Chondrocyte (in vitro differentiated cells): ENCODE measurements around the gene SYNE1. TPM values are rescaled to one million over a fixed set of nuclear protein-coding genes. Genes with fewer than 3 reads are reported as not detected.
A peak's percentile ranks its signal among the peaks of the same experiment; 100 is the strongest.

Experiments
- DNase-seq: peaks from one replicate; pipeline ENCODE4 v3.0.0; 2021; ENCODE audit warnings: mixed read lengths, low spot score
- H3K27ac Mint-ChIP-seq: one replicate; pipeline ENCODE4 v1.8.0; 2021; ENCODE audit warnings: mild to moderate bottlenecking, moderate library complexity, mixed read lengths; ENCODE audit not compliant: unreplicated experiment
- H3K27me3 Mint-ChIP-seq: 2 replicates; pipeline ENCODE4 v1.8.0; 2021; ENCODE audit warnings: low read depth, mixed read lengths
- H3K36me3 Mint-ChIP-seq: 2 replicates; pipeline ENCODE4 v1.8.0; 2021; ENCODE audit warnings: low read depth, mixed read lengths
- H3K4me1 Mint-ChIP-seq: 2 replicates; pipeline ENCODE4 v1.8.0; 2021; ENCODE audit warnings: low read depth, mild to moderate bottlenecking, mixed read lengths
- H3K4me3 Mint-ChIP-seq: one replicate; pipeline ENCODE4 v1.8.0; 2021; ENCODE audit warnings: mild to moderate bottlenecking, moderate library complexity, mixed read lengths; ENCODE audit not compliant: unreplicated experiment
- H3K9me3 Mint-ChIP-seq: 2 replicates; pipeline ENCODE4 v1.8.0; 2021; ENCODE audit warnings: low read depth, mixed read lengths
- total RNA-seq: library from RNA; stranded (reverse); gene quantifications from 3 replicates; pipeline ENCODE4 v1.2.1, GENCODE V29; 2021
- TF ChIP-seq, protein P1 (sequence below): fragments of 200-600 bp; sonication (generic); IDR thresholded peaks from 2 replicates; pipeline ENCODE4 v1.5.0; 2021; ENCODE audit warnings: antibody characterized with exemption, mild to moderate bottlenecking, moderate library complexity

Gene SYNE1
- total RNA-seq, 1 donor from 2014 or later = 151 TPM

GRCh38 chr6:152272486-152272885, 364.7 kb downstream of the SYNE1 start:
- Mint-ChIP-seq H3K27me3 (no peaks in the 10 kb centered on the region), H3K9me3 (no peaks in the 10 kb centered on the region), H3K27ac (peak overlapping the region; percentile 83), H3K4me3 (no peak overlapping the region), H3K36me3 (peaks cover 21% of the 10 kb centered on the region), H3K4me1 (peaks cover 50% of the 10 kb centered on the region)
- DNase-seq = no peak
- TF ChIP-seq, protein P1, sequence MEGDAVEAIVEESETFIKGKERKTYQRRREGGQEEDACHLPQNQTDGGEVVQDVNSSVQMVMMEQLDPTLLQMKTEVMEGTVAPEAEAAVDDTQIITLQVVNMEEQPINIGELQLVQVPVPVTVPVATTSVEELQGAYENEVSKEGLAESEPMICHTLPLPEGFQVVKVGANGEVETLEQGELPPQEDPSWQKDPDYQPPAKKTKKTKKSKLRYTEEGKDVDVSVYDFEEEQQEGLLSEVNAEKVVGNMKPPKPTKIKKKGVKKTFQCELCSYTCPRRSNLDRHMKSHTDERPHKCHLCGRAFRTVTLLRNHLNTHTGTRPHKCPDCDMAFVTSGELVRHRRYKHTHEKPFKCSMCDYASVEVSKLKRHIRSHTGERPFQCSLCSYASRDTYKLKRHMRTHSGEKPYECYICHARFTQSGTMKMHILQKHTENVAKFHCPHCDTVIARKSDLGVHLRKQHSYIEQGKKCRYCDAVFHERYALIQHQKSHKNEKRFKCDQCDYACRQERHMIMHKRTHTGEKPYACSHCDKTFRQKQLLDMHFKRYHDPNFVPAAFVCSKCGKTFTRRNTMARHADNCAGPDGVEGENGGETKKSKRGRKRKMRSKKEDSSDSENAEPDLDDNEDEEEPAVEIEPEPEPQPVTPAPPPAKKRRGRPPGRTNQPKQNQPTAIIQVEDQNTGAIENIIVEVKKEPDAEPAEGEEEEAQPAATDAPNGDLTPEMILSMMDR = no peak

GRCh38 chr6:152271776-152272464, 365.2 kb downstream of the SYNE1 start:
- TF ChIP-seq, protein P1 = peak; percentile 44
- peak overlapping the region; percentile 83 for H3K27ac Mint-ChIP-seq
- H3K27me3 Mint-ChIP-seq = no peaks in the 10 kb centered on the region
- H3K4me3 Mint-ChIP-seq = peak overlapping the region; percentile 48
- H3K36me3 Mint-ChIP-seq = peaks cover 23% of the 10 kb centered on the region
- DNase-seq = no peak
- H3K9me3 Mint-ChIP-seq = no peaks in the 10 kb centered on the region
- H3K4me1 Mint-ChIP-seq = peaks cover 50% of the 10 kb centered on the region

DNA sequence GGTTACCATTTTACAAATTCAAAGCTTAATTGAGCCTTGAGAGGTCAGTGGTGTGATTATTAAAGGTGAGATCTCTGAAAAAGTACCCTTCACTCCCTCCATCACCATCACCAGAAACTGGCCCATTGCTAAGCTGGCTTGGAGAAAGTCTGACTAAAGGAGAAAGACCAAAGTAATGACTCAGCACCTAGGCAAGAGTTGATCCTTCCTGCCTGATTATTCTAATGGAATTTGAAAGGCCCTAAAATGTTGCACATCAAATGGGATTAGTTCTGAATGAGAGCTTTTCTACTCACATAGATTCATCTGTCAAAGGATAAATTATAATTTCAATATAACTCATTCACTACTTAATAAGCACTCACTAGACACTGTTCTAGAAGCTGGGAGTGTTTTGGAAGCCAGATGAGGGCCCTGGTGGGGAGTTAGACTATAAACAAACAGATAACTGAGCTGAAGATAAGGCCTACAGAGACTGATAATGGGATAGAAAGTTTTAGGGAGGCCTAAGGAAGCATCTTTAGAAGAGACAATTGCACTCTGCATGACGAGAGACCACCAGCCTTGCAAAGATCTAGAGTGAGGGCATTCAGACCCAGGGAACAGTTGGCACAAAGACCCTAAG, 366.7 kb downstream of the SYNE1 start:
- Mint-ChIP-seq H3K4me3 (no peak overlapping the region), H3K36me3 (peaks cover 20% of the 10 kb centered on the region), H3K27me3 (no peaks in the 10 kb centered on the region), H3K27ac (no peak overlapping the region), H3K9me3 (no peaks in the 10 kb centered on the region), H3K4me1 (peaks cover 59% of the 10 kb centered on the region)
- no peak for DNase-seq
- TF ChIP-seq, protein P1 = no peak

GRCh38 chr6:152268846-152269442, 368.2 kb downstream of the SYNE1 start:
- Mint-ChIP-seq H3K9me3 (no peaks in the 10 kb centered on the region), H3K4me1 (peaks cover 55% of the 10 kb centered on the region), H3K27ac (no peak overlapping the region), H3K4me3 (no peak overlapping the region), H3K36me3 (peaks cover 21% of the 10 kb centered on the region), H3K27me3 (no peaks in the 10 kb centered on the region)
- TF ChIP-seq, protein P1 = no peak
- DNase-seq = no peak

DNA sequence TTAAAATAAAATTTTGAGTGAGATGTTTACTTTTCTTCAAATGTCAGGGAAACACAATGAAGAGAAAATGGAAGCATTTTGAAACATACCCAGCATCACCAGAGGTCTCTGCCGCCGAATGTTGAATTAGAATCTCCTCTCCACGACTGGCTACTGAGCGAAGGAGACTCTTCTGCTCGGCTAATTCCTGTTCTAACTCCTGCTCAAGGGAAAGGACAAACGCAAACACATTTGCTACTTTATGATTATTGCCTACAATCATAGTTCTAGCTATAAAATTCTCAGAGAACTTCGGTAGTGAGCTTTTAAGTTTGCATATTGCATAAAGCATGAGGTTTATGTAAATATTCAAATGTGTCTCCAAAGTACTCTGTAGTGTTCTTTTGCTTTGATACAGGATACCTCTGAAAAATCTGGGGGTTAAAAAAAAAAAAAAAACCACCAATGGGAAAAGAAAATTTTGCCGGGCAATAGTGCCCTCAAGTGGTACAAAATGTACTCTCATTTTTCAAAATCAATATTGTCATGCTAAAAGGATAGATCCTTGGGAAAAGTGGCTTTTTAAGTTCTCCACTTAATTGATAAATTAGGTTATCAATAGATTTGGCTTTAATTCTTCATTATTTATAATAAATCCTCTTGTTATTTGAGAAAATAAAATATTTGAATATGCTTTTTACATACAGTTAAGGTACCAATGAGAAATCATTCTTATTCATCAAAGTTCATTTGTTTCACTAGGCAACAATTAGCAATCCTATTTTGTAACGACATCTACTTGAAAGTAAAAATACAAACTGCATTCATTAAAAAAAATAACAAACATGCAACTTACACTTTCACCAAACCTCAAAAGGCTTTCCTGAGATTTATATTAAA, 369.0 kb downstream of the SYNE1 start:
- Mint-ChIP-seq H3K27ac (no peak overlapping the region), H3K36me3 (peaks cover 21% of the 10 kb centered on the region), H3K4me1 (peaks cover 48% of the 10 kb centered on the region), H3K27me3 (no peaks in the 10 kb centered on the region), H3K9me3 (no peaks in the 10 kb centered on the region), H3K4me3 (no peak overlapping the region)
- TF ChIP-seq, protein P1 = peak; percentile 87
- DNase-seq = no peak
